DOHH2 (cell line): ENCODE measurements around the gene MBOAT1.

ENCODE experiments used
- H3F3A ChIP-seq: fragments of 200-600 bp; sonication (generic), shearing (Covaris generic); 2 replicates; pipeline ENCODE4 v1.6.0; 2016; ENCODE audit warnings: antibody characterized with exemption, mild to moderate bottlenecking; ENCODE audit not compliant: control insufficient read depth, insufficient read depth
- H3K27ac ChIP-seq: fragments of 200-600 bp; sonication (generic); 2 replicates; pipeline ENCODE4 v1.5.1; 2014; ENCODE audit warnings: low read depth, mild to moderate bottlenecking, low read length, moderate library complexity
- H3K27me3 ChIP-seq: fragments of 200-600 bp; sonication (generic); 2 replicates; pipeline ENCODE4 v1.6.1; 2014; ENCODE audit warnings: mild to moderate bottlenecking, low read length, mixed read lengths; ENCODE audit not compliant: control insufficient read depth
- H3K36me3 ChIP-seq: fragments of 200-600 bp; sonication (generic); 2 replicates; pipeline ENCODE4 v1.6.1; 2014; ENCODE audit warnings: mild to moderate bottlenecking, low read length, moderate library complexity, mixed read lengths; ENCODE audit not compliant: control insufficient read depth
- H3K4me1 ChIP-seq: fragments of 200-600 bp; sonication (generic); 2 replicates; pipeline ENCODE4 v1.6.1; 2014; ENCODE audit warnings: mild to moderate bottlenecking, low read length, mixed read lengths; ENCODE audit not compliant: control insufficient read depth
- H3K4me2 ChIP-seq: fragments of 200-600 bp; sonication (generic); 2 replicates; pipeline ENCODE4 v1.6.0; 2014; ENCODE audit warnings: mild to moderate bottlenecking, low read length, moderate library complexity
- H3K4me3 ChIP-seq: fragments of 200-600 bp; sonication (generic); 2 replicates; pipeline ENCODE4 v1.5.1; 2014; ENCODE audit warnings: mild to moderate bottlenecking, low read length, mixed read lengths
- H3K79me2 ChIP-seq: fragments of 200-600 bp; sonication (generic); 2 replicates; pipeline ENCODE4 v1.6.1; 2014; ENCODE audit warnings: mild to moderate bottlenecking, low read length, mixed read lengths; ENCODE audit not compliant: control insufficient read depth
- H3K9me2 ChIP-seq: fragments of 200-600 bp; sonication (generic); replicated peaks from 2 replicates; pipeline ENCODE4 v1.6.1; 2014; ENCODE audit warnings: mild to moderate bottlenecking, low read length, mixed read lengths; ENCODE audit not compliant: control insufficient read depth
- H3K9me3 ChIP-seq: fragments of 200-600 bp; sonication (generic); 2 replicates; pipeline ENCODE4 v1.6.1; 2014; ENCODE audit warnings: antibody characterized with exemption, low read length, mixed read lengths; ENCODE audit not compliant: control insufficient read depth, insufficient read depth
- H4K20me1 ChIP-seq: fragments of 200-600 bp; sonication (generic); 2 replicates; pipeline ENCODE4 v1.6.0; 2014; ENCODE audit warnings: low read depth, mild to moderate bottlenecking, antibody characterized with exemption, low read length, moderate library complexity; ENCODE audit not compliant: control insufficient read depth, insufficient read depth
- CTCF ChIP-seq: fragments of 200-600 bp; sonication (generic); IDR thresholded peaks from one replicate; pipeline ENCODE4 v1.5.1; 2014; ENCODE audit warnings: antibody characterized with exemption, mild to moderate bottlenecking, low read depth, low read length; ENCODE audit not compliant: poor library complexity, severe bottlenecking
- EZH2phosphoT487 ChIP-seq: fragments of 200-600 bp; sonication (generic); IDR thresholded peaks from 2 replicates; pipeline ENCODE4 v1.6.1; 2017; ENCODE audit warnings: borderline replicate concordance, mild to moderate bottlenecking, antibody characterized with exemption, low read length, moderate library complexity, mixed read lengths

Gene MBOAT1

GRCh38 chr6:20229881-20230280 lies 17.6 kb upstream of the MBOAT1 start:
- Histone ChIP-seq H3K36me3 (no peaks in the 10 kb centered on the region), H3K4me2 (no peak overlapping the region), H3K4me1 (no peaks in the 10 kb centered on the region), H3K9me2 (no peaks in the 10 kb centered on the region), H3K9me3 (no peaks in the 10 kb centered on the region), H3K27me3 (no peaks in the 10 kb centered on the region), H4K20me1 (no peaks in the 10 kb centered on the region), H3F3A (no peaks in the 10 kb centered on the region), H3K4me3 (no peak overlapping the region), H3K27ac (no peak overlapping the region), H3K79me2 (no peaks in the 10 kb centered on the region)
- TF ChIP-seq CTCF, result no peak
- no peak for TF ChIP-seq EZH2phosphoT487

GRCh38 chr6:20227350-20227749 lies 15.1 kb upstream of the MBOAT1 start:
- H3F3A ChIP-seq, result no peaks in the 10 kb centered on the region
- no peaks in the 10 kb centered on the region for H3K79me2 ChIP-seq
- H3K4me3 ChIP-seq, result no peak overlapping the region
- no peaks in the 10 kb centered on the region for H3K9me3 ChIP-seq
- no peaks in the 10 kb centered on the region for H3K4me1 ChIP-seq
- no peak overlapping the region for H3K4me2 ChIP-seq
- H3K36me3 ChIP-seq, result no peaks in the 10 kb centered on the region
- no peak overlapping the region for H3K27ac ChIP-seq
- H3K9me2 ChIP-seq, result no peaks in the 10 kb centered on the region
- TF ChIP-seq EZH2phosphoT487 (no peak), CTCF (no peak)
- no peaks in the 10 kb centered on the region for H3K27me3 ChIP-seq
- no peaks in the 10 kb centered on the region for H4K20me1 ChIP-seq

- Histone ChIP-seq H3K4me1 (no peaks in the 10 kb centered on the region), H4K20me1 (no peaks in the 10 kb centered on the region), H3K27me3 (no peaks in the 10 kb centered on the region), H3K9me3 (no peaks in the 10 kb centered on the region), H3K79me2 (no peaks in the 10 kb centered on the region), H3K4me2 (no peak overlapping the region), H3K4me3 (no peak overlapping the region), H3K36me3 (no peaks in the 10 kb centered on the region), H3F3A (no peaks in the 10 kb centered on the region), H3K9me2 (no peaks in the 10 kb centered on the region), H3K27ac (no peak overlapping the region)
- no peak for TF ChIP-seq EZH2phosphoT487
- no peak for TF ChIP-seq CTCF
Measured at GRCh38 chr6:20223141-20223540, 10.9 kb upstream of the MBOAT1 start.

- H3K4me3 ChIP-seq, result no peak overlapping the region
- H3K27ac ChIP-seq, result no peak overlapping the region
- no peaks in the 10 kb centered on the region for H3K9me3 ChIP-seq
- no peaks in the 10 kb centered on the region for H3K79me2 ChIP-seq
- TF ChIP-seq CTCF (no peak), EZH2phosphoT487 (no peak)
- H3K4me2 ChIP-seq, result no peak overlapping the region
- H3K36me3 ChIP-seq, result no peaks in the 10 kb centered on the region
- no peaks in the 10 kb centered on the region for H3F3A ChIP-seq
- H3K27me3 ChIP-seq, result no peaks in the 10 kb centered on the region
- no peaks in the 10 kb centered on the region for H4K20me1 ChIP-seq
- no peaks in the 10 kb centered on the region for H3K9me2 ChIP-seq
- H3K4me1 ChIP-seq, result no peaks in the 10 kb centered on the region
Measured at GRCh38 chr6:20221421-20221820, 9.2 kb upstream of the MBOAT1 start.
